GM21526 (cell line): ENCODE data around the gene PNMA8B.

ENCODE experiments used
- ATAC-seq: cut with Tn5 transposase; IDR thresholded peaks from one replicate; pipeline ENCODE4 v1.9.1; 2021; ENCODE audit warnings: moderate library complexity; ENCODE audit not compliant: unreplicated experiment, low FRiP score

The PNMA8B gene

DNA sequence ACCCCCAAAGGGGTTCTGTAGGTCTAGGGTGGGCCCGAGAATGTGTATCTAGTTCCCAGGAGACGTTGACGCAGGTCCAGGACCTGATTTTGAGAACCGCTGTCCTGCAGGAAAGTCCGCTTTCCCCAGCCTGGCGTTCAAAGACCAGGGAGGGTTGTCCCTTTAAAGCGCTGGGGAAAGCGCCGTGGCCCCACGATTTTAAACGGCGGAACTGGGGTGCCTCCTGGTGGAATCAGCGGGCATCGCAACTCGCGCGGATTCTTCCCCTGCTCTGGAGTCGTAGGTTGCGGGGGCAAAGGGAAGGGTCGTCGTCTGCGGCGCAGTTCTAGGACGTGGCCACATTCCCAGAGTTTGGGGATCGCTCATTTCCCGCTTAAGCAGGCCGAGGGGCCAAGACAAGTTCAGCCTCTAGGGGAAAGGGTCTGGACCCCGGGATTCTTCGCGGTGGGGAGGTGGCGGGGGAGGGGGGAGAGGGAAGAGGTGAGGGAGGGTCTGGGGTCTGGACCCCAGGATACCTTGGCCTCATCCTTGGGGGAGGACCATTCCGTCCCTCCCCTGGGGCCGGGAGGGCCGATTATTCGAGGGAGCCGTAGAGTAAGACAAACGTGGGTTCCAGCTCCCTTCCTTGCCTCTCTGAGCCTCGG is 7.7 kb downstream of the PNMA8B start:
- no peak for ATAC-seq

DNA sequence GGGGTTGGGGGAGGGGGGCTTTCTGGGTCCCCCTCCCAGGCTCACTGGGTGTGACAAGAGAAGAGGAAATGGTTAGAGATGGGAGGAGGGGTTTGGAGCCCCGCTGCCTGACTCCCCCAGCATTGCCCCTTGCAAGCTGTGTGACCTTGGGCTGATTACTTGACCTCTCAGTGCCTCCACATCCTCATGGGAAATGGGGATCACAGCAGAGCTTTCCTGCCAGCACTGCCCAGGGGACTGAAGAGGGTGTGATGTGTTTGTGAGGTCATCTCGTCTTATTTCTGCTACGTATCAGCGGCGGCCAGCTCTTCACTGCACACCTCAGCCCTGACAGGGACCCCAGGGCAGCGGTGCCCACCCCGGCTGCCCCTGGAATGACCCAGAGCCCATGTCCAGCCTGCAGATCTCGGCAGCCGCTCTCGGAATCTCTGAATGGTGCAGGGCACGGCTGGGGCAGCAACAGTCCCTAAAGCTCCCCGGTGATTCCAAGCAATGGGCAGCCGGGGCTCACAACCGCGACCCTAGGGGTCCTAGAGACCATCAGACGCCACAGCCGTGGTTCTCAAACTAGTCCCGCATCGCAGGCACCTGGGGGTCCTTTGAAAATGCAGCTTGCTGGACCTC is 8.4 kb downstream of the PNMA8B start:
- ATAC-seq = no peak

DNA sequence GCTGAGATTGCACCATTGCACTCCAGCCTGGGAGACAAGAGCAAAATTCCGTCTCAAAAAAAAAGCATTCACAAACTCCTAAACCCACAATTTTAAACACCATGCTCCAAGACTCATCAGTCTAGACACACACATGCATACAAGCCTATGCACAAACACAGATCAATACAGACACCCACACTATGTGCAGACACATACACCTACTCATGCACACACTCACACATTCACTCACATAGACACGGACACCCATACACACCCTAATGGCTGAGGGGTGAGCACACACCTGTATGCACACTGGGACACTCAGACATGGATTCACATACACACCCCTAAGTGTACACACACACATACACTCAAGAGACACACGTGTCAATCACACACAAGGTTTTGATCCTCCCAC is 9.3 kb downstream of the PNMA8B start:
- no peak for ATAC-seq

DNA sequence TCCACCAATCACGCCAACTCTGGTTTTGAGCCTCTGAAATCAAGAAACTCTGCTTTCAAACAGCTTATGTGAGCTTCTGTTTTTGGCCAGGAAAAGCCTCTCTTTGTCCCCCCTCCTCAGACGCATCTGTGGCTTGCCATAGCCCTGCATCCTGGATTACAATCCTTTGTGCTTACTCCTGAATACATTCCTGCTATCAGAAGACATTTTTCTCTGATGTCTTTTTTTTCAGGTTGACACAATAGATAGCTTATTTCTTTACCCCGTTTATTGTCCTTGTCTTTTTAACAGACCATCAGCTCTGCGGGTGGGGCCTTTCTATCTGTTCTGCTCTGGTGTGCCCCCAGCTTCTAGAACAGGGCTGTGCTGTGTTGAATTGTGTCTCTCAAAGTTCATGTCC is 11.0 kb downstream of the PNMA8B start:
- ATAC-seq = no peak

DNA sequence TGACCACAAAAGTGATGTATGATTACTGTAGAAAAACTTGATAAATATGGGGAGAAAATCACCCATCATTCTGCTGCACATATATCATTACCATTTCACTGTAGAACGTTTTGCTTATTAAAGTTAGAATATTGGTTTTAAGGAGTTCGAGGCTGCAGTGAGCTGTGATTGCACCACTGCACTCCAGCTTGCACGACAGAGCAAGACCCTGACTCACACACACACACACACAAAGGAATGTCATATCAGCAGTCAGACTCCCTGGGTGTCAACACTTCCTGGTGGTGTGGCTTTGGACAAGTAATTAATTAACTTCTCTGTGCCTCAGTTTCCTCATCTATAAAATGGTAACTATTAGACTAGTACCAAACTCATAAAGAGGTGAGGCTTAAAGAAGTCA is 13.0 kb downstream of the PNMA8B start:
- no peak for ATAC-seq

DNA sequence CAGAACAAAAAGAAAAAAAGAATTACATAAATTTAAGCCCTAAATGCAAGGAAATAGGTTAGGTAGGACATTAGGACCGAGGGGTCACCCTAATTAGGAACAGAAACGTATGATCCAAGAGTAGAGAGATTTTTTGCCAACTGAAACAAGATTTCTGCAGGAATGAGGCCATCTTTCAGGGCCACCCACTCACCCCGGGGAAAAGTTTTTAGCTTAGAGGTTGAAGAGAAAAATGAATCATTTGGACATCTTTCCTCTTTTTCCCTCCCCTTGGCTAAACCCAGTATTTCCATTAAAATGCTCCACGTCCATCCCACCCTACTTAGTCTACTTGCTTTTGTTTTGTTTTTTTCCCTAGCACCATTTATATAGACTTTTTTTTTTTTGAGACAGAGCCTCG is 13.7 kb downstream of the PNMA8B start:
- no peak for ATAC-seq

DNA sequence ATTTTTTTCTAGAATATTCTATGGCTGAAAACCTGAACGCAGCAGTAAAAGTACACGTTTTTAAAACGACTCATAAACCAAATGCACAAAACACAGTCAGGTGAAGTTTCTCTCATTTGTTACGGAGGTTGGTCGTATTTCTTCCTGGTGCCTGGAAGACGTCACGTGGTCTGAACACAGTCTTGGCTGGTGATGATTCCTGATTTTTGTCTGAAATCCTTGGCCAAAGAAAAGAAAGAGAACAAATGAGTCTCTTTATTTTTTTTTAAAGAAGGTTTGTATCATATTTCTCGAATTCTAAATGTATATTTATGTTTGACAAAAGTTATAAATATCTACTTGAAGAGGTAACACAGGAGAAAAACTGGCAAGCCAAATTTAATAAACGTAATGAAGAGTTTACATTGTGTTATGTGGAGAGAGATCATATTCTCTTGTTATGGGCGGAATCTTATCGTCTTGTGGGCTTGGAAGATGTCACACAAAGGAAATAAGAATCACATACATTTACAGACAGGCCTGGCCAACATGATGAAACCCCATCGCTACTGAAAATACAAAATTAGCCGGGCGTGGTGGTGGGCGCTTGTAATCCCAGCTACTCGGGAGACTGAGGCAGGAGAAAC is 14.3 kb downstream of the PNMA8B start:
- ATAC-seq = no peak

DNA sequence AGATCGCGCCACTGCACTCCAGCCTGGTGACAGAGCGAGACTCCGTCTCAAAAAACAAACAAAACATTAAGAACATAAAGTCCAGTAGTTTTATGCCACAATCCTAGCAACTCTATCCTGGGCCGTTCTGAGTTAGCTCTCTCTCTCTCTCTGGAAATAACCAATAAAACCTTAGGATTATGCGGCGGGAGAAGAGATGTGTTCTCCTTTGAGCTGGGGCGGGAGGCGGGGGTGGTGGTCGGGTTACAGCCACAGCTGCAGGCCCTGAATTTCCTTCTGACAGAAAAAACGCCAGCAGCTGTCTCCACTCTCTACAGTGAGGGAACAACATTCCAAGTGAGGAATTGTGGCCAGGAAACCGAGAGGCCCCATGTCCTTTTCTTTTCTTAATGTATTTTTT is 15.3 kb downstream of the PNMA8B start:
- ATAC-seq = no peak

DNA sequence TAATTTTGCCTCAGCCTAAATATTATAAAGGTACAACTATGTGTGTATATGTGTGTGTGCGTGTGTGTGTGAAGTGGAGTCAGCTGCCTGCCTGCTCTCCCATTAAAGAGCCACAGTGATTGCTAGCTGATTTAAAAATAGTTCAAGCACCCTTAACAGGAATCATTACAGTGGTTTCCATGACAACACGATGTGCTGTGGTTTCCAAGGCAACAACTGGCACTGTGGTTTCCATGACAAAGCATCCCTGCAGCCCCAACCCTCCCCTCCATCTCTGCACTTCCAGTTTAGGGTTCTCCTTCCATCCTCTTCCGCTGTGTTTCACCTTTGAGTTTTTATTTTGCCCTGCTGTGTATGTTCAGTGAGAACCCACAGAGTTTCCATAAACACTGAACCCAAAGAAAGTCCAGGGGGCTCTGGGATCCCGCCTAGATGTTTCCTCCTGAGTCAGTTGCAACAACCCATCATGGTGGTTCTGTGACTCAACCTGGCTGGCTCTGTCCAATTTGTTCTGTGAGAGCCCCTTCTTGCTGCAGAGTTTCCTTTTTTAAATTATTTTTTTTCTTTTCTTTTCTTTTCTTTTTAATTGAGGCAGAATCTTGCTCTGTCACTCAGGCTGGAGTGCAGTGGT is 17.2 kb downstream of the PNMA8B start:
- ATAC-seq = no peak

DNA sequence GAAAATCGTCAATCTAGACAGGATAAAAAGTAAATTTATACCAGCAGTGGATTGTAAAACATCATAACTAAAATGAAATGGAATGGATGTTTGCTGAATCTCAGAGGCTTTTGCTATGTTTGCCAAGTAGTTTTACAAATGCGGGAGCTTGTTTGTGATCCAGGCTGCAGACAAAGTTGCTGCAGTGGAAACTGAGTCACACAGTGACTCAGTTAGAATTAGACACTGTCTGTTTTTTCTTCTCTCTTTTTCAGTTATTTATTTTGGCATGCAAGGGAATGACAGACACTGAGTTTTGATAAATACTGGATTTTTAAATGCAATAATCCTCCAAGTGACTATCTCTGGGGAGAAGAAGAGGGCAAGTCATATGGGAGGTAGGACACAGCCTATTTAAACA is 19.7 kb downstream of the PNMA8B start:
- no peak for ATAC-seq

DNA sequence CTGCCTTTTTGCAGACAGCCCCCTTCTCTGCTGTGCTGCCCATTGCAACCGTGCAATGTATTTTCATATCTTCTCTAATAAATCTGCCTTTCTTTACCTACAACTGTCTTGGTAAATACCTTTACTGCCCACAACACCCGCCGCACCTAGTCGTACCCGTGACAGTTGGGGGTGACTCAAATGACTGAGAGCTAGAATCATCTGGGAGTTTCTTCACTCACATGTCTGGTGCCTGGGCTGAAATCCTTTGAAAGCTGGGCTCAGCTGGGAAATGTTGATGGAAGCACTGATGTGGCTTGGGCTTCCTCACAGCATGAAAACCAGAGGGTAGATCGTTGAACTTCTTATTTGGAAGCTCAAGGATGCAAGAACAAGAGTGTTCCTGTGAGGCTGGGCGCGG is 21.5 kb downstream of the PNMA8B start:
- no peak for ATAC-seq

DNA sequence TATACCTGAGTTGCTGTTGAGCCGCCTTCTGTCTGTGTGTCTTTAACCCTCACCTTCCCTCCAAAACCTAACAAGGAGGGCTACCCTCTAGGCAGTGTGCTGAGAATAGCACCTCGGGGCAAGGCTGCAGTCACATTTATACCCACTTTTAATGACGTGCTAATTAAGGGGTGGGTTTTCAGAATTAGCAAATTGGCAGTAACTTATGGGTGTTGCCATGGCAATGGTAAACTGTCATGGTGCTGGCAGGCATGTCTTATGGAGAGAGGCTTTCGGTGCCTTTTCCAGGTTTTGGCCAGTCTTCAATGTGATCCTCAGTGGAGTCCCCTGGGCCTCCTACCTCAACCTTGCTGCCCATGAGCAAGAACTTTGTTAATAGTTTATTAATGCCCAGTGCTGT is 23.1 kb downstream of the PNMA8B start:
- no peak for ATAC-seq

DNA sequence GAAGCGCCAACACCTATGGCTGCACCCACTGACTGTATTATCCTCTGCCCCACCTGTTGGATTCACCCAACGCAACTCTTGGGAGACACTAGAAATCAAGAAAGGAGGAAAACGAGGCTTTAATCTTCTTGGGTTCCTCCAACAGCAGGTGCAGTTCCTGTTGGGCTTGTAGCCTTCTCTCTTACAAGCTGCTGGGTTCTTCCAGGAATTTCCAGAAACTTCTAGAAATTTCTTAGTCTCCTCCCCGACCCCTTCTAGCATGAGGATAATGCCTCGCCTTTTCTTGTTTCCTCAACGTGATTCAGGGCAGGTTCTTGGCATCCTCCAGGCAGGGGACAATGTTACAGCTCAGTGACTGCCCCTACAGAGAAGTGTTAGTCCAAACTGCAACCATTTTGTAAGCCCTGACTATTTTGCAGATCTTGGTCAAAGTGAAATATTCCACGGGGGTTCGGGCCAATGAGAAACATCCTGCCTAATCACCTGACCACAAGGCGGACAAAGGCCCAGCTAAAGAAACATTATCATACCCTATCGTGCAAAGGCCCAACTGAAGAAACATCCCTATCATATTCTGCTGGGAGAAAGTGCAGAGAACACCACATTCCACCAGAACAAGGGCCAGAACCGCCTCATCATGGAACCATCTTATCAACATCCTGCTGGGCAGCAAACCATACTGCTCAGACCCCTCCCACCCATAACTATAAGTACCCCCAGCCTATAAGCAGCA is 23.7 kb downstream of the PNMA8B start:
- ATAC-seq = no peak

DNA sequence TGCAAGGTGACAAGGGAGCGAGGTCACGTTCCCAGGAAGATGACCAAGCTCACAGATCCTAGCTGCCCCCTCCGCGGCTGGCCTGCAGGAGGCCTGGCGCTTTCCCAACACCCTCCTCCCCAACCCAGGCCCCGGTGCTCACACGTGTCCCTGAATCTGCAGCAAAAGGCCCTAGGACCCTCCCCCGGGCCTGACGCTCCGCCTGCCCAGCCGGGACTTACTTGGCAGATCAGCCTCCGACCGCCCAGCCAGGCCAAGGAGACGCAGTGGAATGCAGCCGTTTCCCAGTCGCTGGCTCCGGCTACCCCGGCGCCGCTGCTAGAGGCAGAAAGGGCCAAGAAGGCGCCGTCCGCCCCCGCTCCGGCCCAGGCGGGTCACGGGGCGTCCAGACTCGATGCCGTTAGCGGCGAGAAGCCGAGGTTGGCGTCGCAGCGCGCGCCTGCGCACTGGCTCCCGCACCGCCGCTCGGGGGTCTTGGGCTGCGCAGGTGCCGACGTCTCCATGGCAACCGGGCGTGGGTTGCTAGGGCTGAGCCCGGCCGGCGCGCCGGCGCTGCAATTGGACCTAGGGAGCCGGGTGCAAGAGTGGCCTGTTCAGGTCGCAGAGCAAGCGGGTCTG is 24.4 kb downstream of the PNMA8B start, which contains the start of gene PNMA8A:
Gene PNMA8A, minus strand, starts transcription at position 448 of the 618 bp plus-strand sequence. CDS start 528 bp downstream, outside the sequence.
- no peak for ATAC-seq

DNA sequence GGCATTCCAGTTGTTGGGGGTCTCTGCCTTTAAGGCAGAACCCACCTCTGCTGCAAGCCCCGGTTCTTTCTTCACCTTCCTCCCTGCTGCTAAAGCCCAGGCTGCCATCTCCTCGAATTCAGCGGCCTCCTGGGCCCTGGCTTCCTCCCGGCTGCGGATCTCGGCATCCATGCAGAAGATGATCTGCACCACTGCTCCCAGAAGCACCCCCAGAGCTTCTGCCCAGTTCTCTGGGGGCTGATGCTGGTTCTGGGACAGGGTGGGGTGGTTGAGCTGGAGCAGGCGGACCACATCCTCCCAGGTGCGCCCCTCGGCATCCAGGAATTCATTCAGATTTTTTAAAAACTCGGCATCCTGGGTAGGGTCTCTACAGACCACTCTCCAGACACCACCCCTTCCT is 25.3 kb downstream of the PNMA8B start:
- ATAC-seq = no peak

DNA sequence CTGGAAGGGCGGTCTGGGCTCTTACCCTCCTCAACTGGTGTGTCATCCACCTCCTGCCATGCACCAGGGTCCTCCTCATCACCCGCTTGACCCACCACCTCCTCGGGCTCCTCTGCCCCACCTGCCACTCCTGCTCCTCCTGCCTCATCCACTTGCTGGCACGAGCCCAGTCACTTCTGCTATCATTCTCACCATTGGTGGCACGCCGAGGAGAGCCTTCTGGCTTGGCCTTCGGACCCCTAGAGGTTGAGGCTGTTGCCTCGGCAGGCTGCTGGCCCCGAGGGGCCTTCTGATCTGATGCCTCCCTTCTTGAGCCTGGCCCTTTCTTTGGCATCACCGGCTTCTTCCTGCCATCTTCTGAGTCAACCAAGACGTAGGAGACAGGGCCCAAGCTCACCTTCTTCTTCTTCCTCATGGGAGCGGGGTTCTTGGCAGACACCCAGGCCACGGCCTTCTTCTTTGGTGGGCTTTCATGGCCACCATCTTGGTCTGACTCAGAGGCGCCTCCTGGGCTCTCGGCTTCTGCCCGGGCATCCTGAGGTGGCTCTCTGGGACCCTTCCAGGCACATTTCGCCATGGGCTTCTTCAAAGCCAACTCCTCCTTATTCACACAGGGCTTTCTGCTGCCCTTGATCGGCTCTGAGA is 26.0 kb downstream of the PNMA8B start:
- ATAC-seq = no peak

DNA sequence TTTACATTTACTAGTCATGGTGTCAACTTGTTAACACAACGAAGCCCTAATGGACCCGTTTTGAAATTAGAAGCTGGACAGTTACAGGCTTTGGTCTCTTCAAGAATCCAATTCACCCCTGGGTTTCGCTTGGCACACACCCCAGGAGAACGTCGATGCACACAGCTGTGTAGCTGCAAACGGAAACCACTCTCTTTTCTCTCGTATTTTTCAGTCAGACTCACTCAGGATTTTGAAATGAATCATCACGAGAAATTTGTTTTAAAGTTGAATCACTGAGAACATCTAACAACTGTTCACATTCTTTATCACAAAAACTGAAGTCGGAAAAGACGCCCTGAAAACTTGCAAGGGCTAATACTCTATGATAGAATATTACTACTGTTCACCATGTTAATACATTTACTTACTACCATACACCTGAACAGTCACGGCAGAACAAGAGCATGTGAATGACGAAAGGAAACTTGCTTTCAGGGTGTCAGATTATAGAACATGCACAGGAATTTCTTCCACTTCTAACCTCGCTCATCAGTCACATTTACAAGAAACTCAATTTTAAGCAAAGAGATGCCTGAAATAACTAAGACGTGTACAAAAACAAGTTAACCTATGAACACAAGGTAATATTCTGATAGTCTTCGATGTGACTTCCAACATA is 29.0 kb downstream of the PNMA8B start:
- no peak for ATAC-seq

DNA sequence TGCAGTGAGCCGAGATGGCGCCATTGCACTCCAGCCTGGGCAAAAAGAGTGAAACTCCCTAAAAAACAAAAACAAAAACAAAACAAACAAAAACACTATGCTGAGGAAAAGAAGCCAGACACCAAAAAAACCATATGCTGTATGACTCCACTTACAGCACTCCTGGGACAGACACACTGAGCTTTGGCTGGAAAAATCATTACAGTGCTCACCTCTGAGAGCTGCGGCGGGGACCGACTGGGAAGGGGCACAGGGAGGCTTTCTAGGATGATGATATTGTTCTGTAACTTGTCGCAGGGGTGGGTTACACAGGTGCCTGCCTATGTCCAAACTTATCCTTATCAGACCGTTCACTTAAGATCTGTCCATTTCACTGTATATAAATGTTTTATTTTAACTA is 32.2 kb downstream of the PNMA8B start:
- no peak for ATAC-seq

DNA sequence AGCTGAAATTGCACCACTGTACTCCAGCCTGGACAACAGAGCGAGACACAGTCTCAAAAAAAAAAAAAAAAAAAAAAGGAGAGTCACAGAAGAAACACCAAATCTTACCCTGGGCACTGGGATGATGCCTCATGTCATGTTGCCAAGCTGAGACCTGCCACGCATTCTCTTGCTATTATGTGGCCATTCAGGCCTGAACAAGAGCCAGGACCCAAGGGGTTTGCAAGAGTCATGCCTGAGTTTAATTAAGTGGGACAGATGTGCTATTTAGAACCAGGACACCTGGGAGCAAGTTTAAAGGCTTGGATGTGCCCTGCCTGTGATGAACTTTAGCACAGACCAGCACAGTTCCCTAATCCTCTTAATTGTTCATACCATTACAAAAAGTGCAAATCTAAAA is 34.1 kb downstream of the PNMA8B start:
- no peak for ATAC-seq

DNA sequence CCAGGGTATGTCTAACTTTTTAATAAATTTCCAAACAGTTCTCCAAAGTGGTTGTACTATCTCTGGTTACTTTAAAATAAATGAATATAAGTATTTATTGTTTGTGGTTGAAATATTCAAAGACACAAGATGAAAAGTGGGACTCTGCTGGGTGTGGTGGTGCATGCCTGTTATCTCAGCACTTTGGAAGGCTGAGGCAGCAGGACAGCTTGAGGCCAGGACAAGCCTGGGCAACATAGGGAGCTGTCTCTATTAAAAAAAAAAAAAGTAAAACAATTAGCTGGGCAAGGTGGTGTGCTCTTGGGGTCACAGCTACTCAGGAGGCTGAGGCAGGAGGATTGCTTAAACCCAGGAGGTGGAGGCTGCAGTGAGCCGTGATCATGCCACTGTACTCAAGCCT is 34.7 kb downstream of the PNMA8B start:
- ATAC-seq = no peak
